HCT116 (cell line): ENCODE measurements around the gene GSTO2. TPM values are rescaled to one million over a fixed set of nuclear protein-coding genes. Genes with fewer than 3 reads are reported as not detected.

Experiments
- ATAC-seq: fragments of 200-7000 bp; cut with Tn5 transposase; 2 replicates; pipeline ENCODE4 v1.9.1; 2020; ENCODE audit warnings: mild to moderate bottlenecking, moderate library complexity
- BruUV-seq: library from RNA; stranded (reverse); fragments of 400-500 nt; replicated peaks from 2 replicates; lab custom pipeline; 2021; lab: Mats Ljungman, UMichigan
- CTCF ChIA-PET: fragments of 300-600 bp; sonication (Branson Sonifier 250); formaldehyde crosslinking; loops from one replicate; lab custom pipeline; 2021; ENCODE audit warnings: antibody characterized with exemption; lab: Charles Lee
- POLR2A ChIA-PET: fragments of 300-600, 350-600 bp; sonication (Branson Sonifier 250); formaldehyde crosslinking; loops from one replicate; lab custom pipeline; 2021; ENCODE audit warnings: antibody characterized with exemption; lab: Charles Lee
- RAD21 ChIA-PET, 2 experiments: fragments of 300-600 bp; sonication (Branson Sonifier 250); formaldehyde crosslinking; loops; one replicate each; lab custom pipeline; 2023; ENCODE audit warnings: low total read pairs in 2 of 2; ENCODE audit not compliant: uncharacterized antibody in 2 of 2, unreplicated experiment in 2 of 2, low non-redundant PET in 1 of 2; lab: Charles Lee
- DNase-seq: peaks from one replicate; pipeline ENCODE4 v3.0.0-alpha.2; 2010; ENCODE audit warnings: low read depth, low spot score
- H2AFZ ChIP-seq: fragments of 200-600 bp; shearing (Covaris generic), sonication (generic); 2 replicates; pipeline ENCODE4 v1.6.1; 2017; ENCODE audit warnings: low read depth, mixed run types, mixed read lengths, antibody characterized with exemption, low read length; ENCODE audit not compliant: poor library complexity, severe bottlenecking
- H3K27ac ChIP-seq: 2 replicates; pipeline ENCODE4 v1.5.1; 2012; ENCODE audit warnings: low read depth, low read length
- H3K27me3 ChIP-seq: fragments of 200-600 bp; sonication (generic); 2 replicates; pipeline ENCODE4 v1.6.1; 2016; ENCODE audit warnings: mixed run types, low read length, mixed read lengths; ENCODE audit not compliant: insufficient read depth
- H3K36me3 ChIP-seq, 2 experiments: fragments of 200-500 bp in 1 of 2; fragments of 200-600 bp in 1 of 2; sonication (Bioruptor generic) in 1 of 2; sonication (generic) in 1 of 2; 2 replicates each; pipeline versions ENCODE4 v1.5.1 to v1.6.1; 2014 to 2016; ENCODE audit warnings: low read length in 2 of 2, inconsistent platforms in 1 of 2, mixed read lengths in 1 of 2, mixed run types in 1 of 2; ENCODE audit not compliant: insufficient read depth in 2 of 2, control insufficient read depth in 1 of 2
- H3K4me1 ChIP-seq, 2 experiments: fragments of 200-600 bp in 1 of 2; sonication (generic) in 1 of 2; 2 replicates each; pipeline versions ENCODE4 v1.5.1 to v1.6.1; 2012 to 2017; ENCODE audit warnings: low read length in 2 of 2, inconsistent platforms in 1 of 2, mild to moderate bottlenecking in 1 of 2, mixed read lengths in 1 of 2, mixed run types in 1 of 2, moderate library complexity in 1 of 2; ENCODE audit not compliant: insufficient read depth in 2 of 2, control insufficient read depth in 1 of 2
- H3K4me2 ChIP-seq: fragments of 200-600 bp; sonication (generic); 2 replicates; pipeline ENCODE4 v1.6.1; 2017; ENCODE audit warnings: mixed run types, low read length, mixed read lengths
- H3K4me3 ChIP-seq, 2 experiments: fragments of 200-600 bp in 1 of 2; sonication (generic) in 1 of 2; replicated peaks in 1 of 2; 2 replicates each; pipeline ENCODE4 v1.5.1; 2011 to 2016; ENCODE audit warnings: low read length in 2 of 2, control low read depth in 1 of 2, low read depth in 1 of 2, mild to moderate bottlenecking in 1 of 2, mixed read lengths in 1 of 2, mixed run types in 1 of 2
- H3K79me2 ChIP-seq: fragments of 200-600 bp; sonication (generic); 2 replicates; pipeline ENCODE4 v1.6.1; 2017; ENCODE audit warnings: mild to moderate bottlenecking, mixed run types, low read length, moderate library complexity, mixed read lengths; ENCODE audit not compliant: insufficient read depth
- H3K9ac ChIP-seq: fragments of 200-600 bp; sonication (generic); 2 replicates; pipeline ENCODE4 v1.6.1; 2016; ENCODE audit warnings: low read length, mixed read lengths
- H3K9me2 ChIP-seq: fragments of 200-600 bp; sonication (generic), shearing (Covaris generic); 2 replicates; pipeline ENCODE4 v1.6.1; 2017; ENCODE audit warnings: mixed run types, mild to moderate bottlenecking, moderate library complexity; ENCODE audit not compliant: insufficient read depth
- H3K9me3 ChIP-seq, 2 experiments: fragments of 200-500 bp in 1 of 2; fragments of 200-600 bp in 1 of 2; sonication (Bioruptor generic) in 1 of 2; sonication (generic) in 1 of 2; 2 replicates each; pipeline ENCODE4 v1.6.1; 2014 to 2017; ENCODE audit warnings: low read length in 2 of 2, mixed read lengths in 2 of 2, inconsistent platforms in 1 of 2, low read depth in 1 of 2, mild to moderate bottlenecking in 1 of 2, mixed run types in 1 of 2, moderate library complexity in 1 of 2; ENCODE audit not compliant: control insufficient read depth in 1 of 2, insufficient read depth in 1 of 2
- H4K20me1 ChIP-seq: fragments of 200-600 bp; sonication (generic), shearing (Covaris generic); 2 replicates; pipeline ENCODE4 v1.6.1; 2017; ENCODE audit warnings: mixed run types, mild to moderate bottlenecking, moderate library complexity; ENCODE audit not compliant: insufficient read depth
- CBX3 ChIP-seq: IDR thresholded peaks from 2 replicates; pipeline ENCODE4 v1.6.1; 2012; ENCODE audit warnings: low read depth
- ELF1 ChIP-seq: IDR thresholded peaks from 2 replicates; pipeline ENCODE4 v1.6.1; 2012; ENCODE audit warnings: low read depth, borderline replicate concordance
- EZH2 ChIP-seq: fragments of 200-600 bp; sonication (generic); IDR thresholded peaks from 2 replicates; pipeline ENCODE4 v1.6.1; 2017; ENCODE audit warnings: antibody characterized with exemption, mixed run types
- FOSL1 ChIP-seq: IDR thresholded peaks from 2 replicates; pipeline ENCODE4 v1.6.1; 2012; ENCODE audit warnings: low read depth
- JUND ChIP-seq: IDR thresholded peaks from 2 replicates; pipeline ENCODE4 v1.6.1; 2012
- POLR2A ChIP-seq: IDR thresholded peaks from 2 replicates; pipeline ENCODE4 v1.7.0; 2011; ENCODE audit warnings: borderline replicate concordance; ENCODE audit not compliant: insufficient read depth, insufficient read length; ENCODE audit errors: extremely low read depth
- POLR2AphosphoS5 ChIP-seq: IDR thresholded peaks from 2 replicates; pipeline ENCODE4 v1.6.1; 2011; ENCODE audit warnings: mild to moderate bottlenecking, low read depth, low read length, moderate library complexity
- SIN3A ChIP-seq: IDR thresholded peaks from 2 replicates; pipeline ENCODE4 v1.6.1; 2012; ENCODE audit warnings: low read depth
- YY1 ChIP-seq: IDR thresholded peaks from 2 replicates; pipeline ENCODE4 v1.6.1; 2011; ENCODE audit warnings: low read length, low read depth, moderate library complexity, mild to moderate bottlenecking; ENCODE audit not compliant: insufficient replicate concordance; ENCODE audit errors: extremely low read depth
- ZFX ChIP-seq: fragments of 450-650 bp; IDR thresholded peaks from 2 replicates; pipeline ENCODE4 v1.6.1; 2017
- ZNF274 ChIP-seq: fragments of 200-500 bp; sonication (Bioruptor generic); IDR thresholded peaks from 2 replicates; pipeline ENCODE4 v1.6.1; 2014; ENCODE audit warnings: mild to moderate bottlenecking, low read depth, low read length, inconsistent platforms
- intact Hi-C: fragments of 100-400 bp; cut with micrococcal nuclease; formaldehyde crosslinking; loops from 2 replicates; pipeline ENCODE4 v1.10.0; 2022
- total RNA-seq: library from RNA; stranded (reverse); gene quantifications from one replicate; pipeline ENCODE4 v1.2.1, GENCODE V29; 2021; ENCODE audit not compliant: unreplicated experiment
- TF ChIP-seq, protein P1 (sequence below): IDR thresholded peaks from 2 replicates; pipeline ENCODE4 v1.6.1; 2012
- TF ChIP-seq, protein P2 (sequence below), 3 experiments: fragments of 200-600 bp in 1 of 3; sonication (generic) in 1 of 3; IDR thresholded peaks in 2 of 3; conservative IDR thresholded peaks in 1 of 3; 2 replicates each; pipeline ENCODE4 v1.5.1; 2012 to 2017; ENCODE audit warnings: low read depth in 2 of 3, low read length in 2 of 3, antibody characterized with exemption in 1 of 3, borderline replicate concordance in 1 of 3, control low read depth in 1 of 3, mild to moderate bottlenecking in 1 of 3, mixed read lengths in 1 of 3, mixed run types in 1 of 3, moderate library complexity in 1 of 3; ENCODE audit not compliant: insufficient read depth in 1 of 3
- TF ChIP-seq, protein P3 (sequence below): IDR thresholded peaks from 2 replicates; pipeline ENCODE4 v1.6.1; 2012

The GSTO2 gene
- total RNA-seq, 1 experiment from 2014 or later: 115 TPM

DNA sequence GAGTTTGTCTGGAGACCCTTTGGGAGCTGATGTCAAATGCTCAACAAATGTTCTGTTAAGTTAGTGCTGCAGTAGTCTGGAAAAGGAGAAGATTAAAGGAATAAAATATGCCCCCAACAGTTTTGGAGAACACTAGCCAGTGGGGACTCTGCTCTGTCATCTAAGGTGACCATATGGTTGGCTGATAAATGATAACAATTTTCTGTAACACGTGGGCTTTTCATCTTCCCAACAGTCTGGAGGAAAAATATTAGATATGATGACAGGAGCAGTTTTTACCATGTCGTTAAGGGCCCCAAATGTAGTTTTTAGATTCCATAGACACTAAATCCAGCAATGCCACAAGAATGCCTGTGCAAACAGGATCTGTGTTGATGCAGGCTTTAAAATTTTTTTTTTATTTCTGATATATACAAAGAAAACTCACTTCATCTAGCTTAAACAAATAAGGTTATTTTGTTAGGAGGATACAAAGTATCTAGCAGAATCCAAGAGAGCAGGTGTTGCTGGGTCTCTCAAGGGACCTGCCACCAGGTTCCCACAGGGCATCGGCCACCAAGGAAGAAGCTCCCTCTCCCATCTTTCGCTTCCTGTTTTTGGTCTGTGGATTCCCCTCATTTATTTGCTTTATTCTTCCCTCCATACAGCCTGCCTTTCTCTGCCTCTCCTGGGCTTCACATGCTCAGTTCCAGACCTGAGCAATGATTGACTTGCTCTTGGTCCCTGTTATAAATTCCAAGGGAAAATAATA is 78.5 kb downstream of the GSTO2 start (continued):
- TF ChIP-seq, protein P1, sequence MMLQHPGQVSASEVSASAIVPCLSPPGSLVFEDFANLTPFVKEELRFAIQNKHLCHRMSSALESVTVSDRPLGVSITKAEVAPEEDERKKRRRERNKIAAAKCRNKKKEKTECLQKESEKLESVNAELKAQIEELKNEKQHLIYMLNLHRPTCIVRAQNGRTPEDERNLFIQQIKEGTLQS: no peak

DNA sequence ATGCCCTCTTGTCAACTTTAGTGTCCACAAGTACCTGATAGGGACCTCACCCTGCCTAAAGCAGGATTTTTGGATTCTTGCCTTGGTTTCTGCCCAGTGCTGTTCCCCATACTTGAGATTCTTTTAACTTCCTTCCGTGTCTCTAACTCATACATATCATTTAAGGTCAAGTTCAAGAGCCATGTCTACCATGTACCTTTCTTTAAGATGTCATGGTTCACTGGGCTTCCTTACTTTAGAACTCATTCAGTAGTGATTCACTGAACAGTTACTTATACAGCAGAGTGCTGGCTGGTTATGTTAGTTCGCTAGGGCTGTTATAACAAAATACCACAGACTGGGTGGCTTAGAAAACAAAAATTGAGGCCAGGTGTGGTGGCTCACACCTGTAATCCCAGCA is 79.6 kb downstream of the GSTO2 start:
- CTCF ChIA-PET: interaction anchor here (0.7 to 6.5 kb wide), 4 partner anchors 19 to 74 kb away, joined by 3 to 106 read pairs (median 23); no protein-coding TSS in a partner anchor
- H3K27ac ChIP-seq: no peak overlapping the region
- RAD21 ChIA-PET: no interaction called here

DNA sequence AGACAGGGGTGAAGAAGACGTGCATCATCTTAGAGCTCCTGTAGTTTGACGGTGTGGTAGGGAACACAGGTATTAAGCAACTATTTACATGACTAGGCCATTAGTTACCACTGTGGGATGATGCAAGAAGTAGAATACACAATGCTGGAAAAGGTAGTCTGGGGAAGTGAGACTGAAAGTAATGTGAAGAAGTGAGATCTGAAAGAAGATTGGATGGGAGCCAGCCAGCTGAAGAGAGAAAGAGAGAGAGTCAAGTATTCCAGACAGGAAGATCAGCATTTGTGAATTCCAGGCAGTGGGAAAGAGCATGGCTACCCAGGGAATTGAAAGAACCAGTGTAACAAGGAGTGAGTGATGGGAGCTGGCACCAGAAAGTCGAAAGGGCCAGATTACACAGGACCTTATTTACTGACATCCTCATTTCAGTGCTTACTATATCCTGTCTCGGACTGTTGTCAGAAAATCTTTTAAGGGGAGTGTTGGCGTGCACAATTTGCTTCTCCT is 80.7 kb downstream of the GSTO2 start:
- no peak for DNase-seq
- no peaks in the 10 kb centered on the region for H3K9me2 ChIP-seq
- no peaks in the 10 kb centered on the region for H3K79me2 ChIP-seq
- H4K20me1 ChIP-seq: no peaks in the 10 kb centered on the region
- H3K9ac ChIP-seq: 0 out of 2 replicates have a peak overlapping the region, but pooled peaks have one; percentile 12
- no peak for ATAC-seq
- H3K9me3 ChIP-seq: no peaks in the 10 kb centered on the region
- intact Hi-C loops: loop anchor here (1.0 to 5.0 kb wide), 6 partner anchors 44 to 462 kb away; partner anchors contain the start of gene SFR1
- no peaks in the 10 kb centered on the region for H3K36me3 ChIP-seq
- ChIA-PET RAD21 (no interaction called here), POLR2A (interaction anchor here (1.3 to 1.9 kb wide), 3 partner anchors 11 to 75 kb away, joined by 3 to 5 read pairs (median 4); partner anchors contain the start of gene ITPRIP), CTCF (interaction anchor here (0.7 to 6.5 kb wide), 6 partner anchors 20 to 75 kb away, joined by 3 to 106 read pairs (median 18); no protein-coding TSS in a partner anchor)
- no TSS peak for BruUV-seq
- H3K27ac ChIP-seq: no peak overlapping the region
- H3K4me3 ChIP-seq: peak overlapping the region in 1 of 2 experiments; percentile 10; a peak in 1 of 4 replicates
- H2AFZ ChIP-seq: peak overlapping the region; percentile 95
- H3K27me3 ChIP-seq: no peaks in the 10 kb centered on the region; the same call in 1 of the 2 replicates
- peak overlapping the region; percentile 56 for H3K4me2 ChIP-seq
- peaks cover 7 to 33% of the 10 kb centered on the region in 2 experiments; a peak in 3 of 4 replicates for H3K4me1 ChIP-seq
- no peak for TF ChIP-seq EZH2
- TF ChIP-seq JUND: peak; percentile 51
- peak; percentile 41; the same call in 1 of the 2 replicates for TF ChIP-seq FOSL1
- 0 out of 2 replicates have a peak, but pooled peaks have one; percentile 27 for TF ChIP-seq CBX3
- peak; percentile 30; the same call in 1 of the 2 replicates for TF ChIP-seq POLR2AphosphoS5
- TF ChIP-seq, protein P2, sequence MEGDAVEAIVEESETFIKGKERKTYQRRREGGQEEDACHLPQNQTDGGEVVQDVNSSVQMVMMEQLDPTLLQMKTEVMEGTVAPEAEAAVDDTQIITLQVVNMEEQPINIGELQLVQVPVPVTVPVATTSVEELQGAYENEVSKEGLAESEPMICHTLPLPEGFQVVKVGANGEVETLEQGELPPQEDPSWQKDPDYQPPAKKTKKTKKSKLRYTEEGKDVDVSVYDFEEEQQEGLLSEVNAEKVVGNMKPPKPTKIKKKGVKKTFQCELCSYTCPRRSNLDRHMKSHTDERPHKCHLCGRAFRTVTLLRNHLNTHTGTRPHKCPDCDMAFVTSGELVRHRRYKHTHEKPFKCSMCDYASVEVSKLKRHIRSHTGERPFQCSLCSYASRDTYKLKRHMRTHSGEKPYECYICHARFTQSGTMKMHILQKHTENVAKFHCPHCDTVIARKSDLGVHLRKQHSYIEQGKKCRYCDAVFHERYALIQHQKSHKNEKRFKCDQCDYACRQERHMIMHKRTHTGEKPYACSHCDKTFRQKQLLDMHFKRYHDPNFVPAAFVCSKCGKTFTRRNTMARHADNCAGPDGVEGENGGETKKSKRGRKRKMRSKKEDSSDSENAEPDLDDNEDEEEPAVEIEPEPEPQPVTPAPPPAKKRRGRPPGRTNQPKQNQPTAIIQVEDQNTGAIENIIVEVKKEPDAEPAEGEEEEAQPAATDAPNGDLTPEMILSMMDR (IDR thresholded peaks at IDR 0.05 in 2 of 3, conservative IDR thresholded peaks at IDR 0.05 in 1 of 3; ENCODE audit: borderline replicate concordance in 1 of 3, insufficient read depth in 1 of 3, low read depth in 2 of 3, low read length in 2 of 3): no peak
- no peak for TF ChIP-seq POLR2A
- TF ChIP-seq YY1: no peak
- TF ChIP-seq, protein P3, sequence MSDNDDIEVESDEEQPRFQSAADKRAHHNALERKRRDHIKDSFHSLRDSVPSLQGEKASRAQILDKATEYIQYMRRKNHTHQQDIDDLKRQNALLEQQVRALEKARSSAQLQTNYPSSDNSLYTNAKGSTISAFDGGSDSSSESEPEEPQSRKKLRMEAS: no peak
- no peak for TF ChIP-seq ZFX
- TF ChIP-seq ZNF274: no peak
- TF ChIP-seq SIN3A: 0 out of 2 replicates have a peak, but pooled peaks have one; percentile 28

More for the DNA sequence above, 79.6 kb downstream of the GSTO2 start:
- intact Hi-C loops: no loop called here
- H3K9me3 ChIP-seq: no peaks in the 10 kb centered on the region
- H2AFZ ChIP-seq: no peak overlapping the region
- H3K27me3 ChIP-seq: no peaks in the 10 kb centered on the region
- H3K4me2 ChIP-seq: no peak overlapping the region
- POLR2A ChIA-PET: interaction anchor here (1.9 kb wide), 1 partner anchor 74 kb away, joined by 4 read pairs; no protein-coding TSS in a partner anchor
- no peaks in the 10 kb centered on the region for H3K9me2 ChIP-seq
- H3K9ac ChIP-seq: no peak overlapping the region
- no peaks in the 10 kb centered on the region for H4K20me1 ChIP-seq
- H3K4me3 ChIP-seq: no peak overlapping the region
- peaks cover 2 to 26% of the 10 kb centered on the region in 2 experiments; a peak in 3 of 4 replicates for H3K4me1 ChIP-seq
- DNase-seq: no peak
- no peak for ATAC-seq
- H3K79me2 ChIP-seq: no peaks in the 10 kb centered on the region
- no peak for TF ChIP-seq ZFX
- TF ChIP-seq ELF1: no peak
- BruUV-seq: no TSS peak
- H3K36me3 ChIP-seq: no peaks in the 10 kb centered on the region
